Measurements from ENCODE around the gene UIMC1. TPM values are rescaled to one million over a fixed set of nuclear protein-coding genes. Genes with fewer than 3 reads are reported as not detected.

Gene UIMC1
- total and polyA plus RNA-seq, 2 of the 4 experiments (the other 2 are of a cell fraction), result 19.5 to 27.6 TPM

- Histone ChIP-seq H3K23ac (ENCODE audit: low read depth, low read length) (no peak overlapping the region), H2AFZ (replicated peaks; ENCODE audit: low read length, poor library complexity) (no peak overlapping the region), H3K4ac (ENCODE audit: low read depth, low read length) (no peak overlapping the region), H2AK5ac (ENCODE audit: low read depth, low read length) (no peak overlapping the region), H2BK20ac (ENCODE audit: low read depth, low read length) (no peak overlapping the region), H3K56ac (ENCODE audit: extremely low read depth, insufficient read depth, low read length) (no peak overlapping the region), H4K91ac (ENCODE audit: insufficient read depth, low read depth, low read length) (no peak overlapping the region), H2BK15ac (ENCODE audit: low read depth, low read length) (no peak overlapping the region), H3K9me3 (ENCODE audit: control insufficient read depth, insufficient read depth, low read length) (no peaks in the 10 kb centered on the region), H3K4me3 (ENCODE audit: insufficient read depth, low read depth, low read length) (no peak overlapping the region), H3K79me1 (ENCODE audit: low read depth in 1 of 2, low read length in 2 of 2) (no peaks in the 10 kb centered on the region), H4K8ac (ENCODE audit: low read depth in 2 of 2, low read length in 2 of 2) (no peak overlapping the region), H3K36me3 (ENCODE audit: control insufficient read depth, insufficient read depth, low read length) (no peaks in the 10 kb centered on the region), H3K9me1 (ENCODE audit: insufficient read depth, low read length) (no peaks in the 10 kb centered on the region), H3K9ac (ENCODE audit: low read depth, low read length) (no peak overlapping the region), H3K4me1 (ENCODE audit: control insufficient read depth, insufficient read depth, low read length) (no peaks in the 10 kb centered on the region), H2BK5ac (ENCODE audit: low read depth, low read length, poor library complexity, severe bottlenecking) (no peak overlapping the region), H4K5ac (ENCODE audit: low read depth, low read length) (no peak overlapping the region), H4K20me1 (ENCODE audit: insufficient read depth, low read length) (no peaks in the 10 kb centered on the region), H3K27ac (ENCODE audit: insufficient read depth, low read length) (no peak overlapping the region), H3K14ac (replicated peaks; ENCODE audit: low read depth, low read length) (no peak overlapping the region), H3K27me3 (ENCODE audit: control insufficient read depth, insufficient read depth, low read length) (peaks cover 51% of the 10 kb centered on the region), H3K18ac (ENCODE audit: low read depth, low read length) (no peak overlapping the region), H2BK120ac (ENCODE audit: low read depth, low read length) (no peak overlapping the region), H3K4me2 (ENCODE audit: low read depth, low read length) (no peak overlapping the region), H2AK9ac (replicated peaks; ENCODE audit: low read depth, low read length, poor library complexity) (no peak overlapping the region)
- ATAC-seq (ENCODE audit: low read depth), result no peak
- dilution Hi-C loops (cut with HindIII; ENCODE audit: low sequenced_read_pairs, unreplicated experiment), result no loop called here
- intact Hi-C loops (cut with micrococcal nuclease), result no loop called here
- BruUV-seq (replicated peaks), result no TSS peak
- TF ChIP-seq FOS (IDR thresholded peaks at IDR 0.05; ENCODE audit: low read depth, low read length), result no peak
- TF ChIP-seq CHD1 (IDR thresholded peaks at IDR 0.05; ENCODE audit: low read depth, low read length), result no peak
- no peak for TF ChIP-seq POLR2A (IDR thresholded peaks at IDR 0.05; ENCODE audit: low read depth, low read length)
- TF ChIP-seq CTCF (conservative IDR thresholded peaks at IDR 0.05; ENCODE audit: low read depth, low read length), result no peak
- TF ChIP-seq RAD21 (IDR thresholded peaks at IDR 0.05; ENCODE audit: low read length), result no peak
- no peak for TF ChIP-seq BHLHE40 (IDR thresholded peaks at IDR 0.05; ENCODE audit: low read depth, low read length)
- no peak for TF ChIP-seq RCOR1 (IDR thresholded peaks at IDR 0.05; ENCODE audit: insufficient replicate concordance, low read length)
- TF ChIP-seq ELK1 (IDR thresholded peaks at IDR 0.05; ENCODE audit: borderline replicate concordance, low read depth, low read length), result no peak
- no peak for TF ChIP-seq MAFK (IDR thresholded peaks at IDR 0.05; ENCODE audit: low read depth, low read length)
- TF ChIP-seq SMC3 (IDR thresholded peaks at IDR 0.05; ENCODE audit: low read depth, low read length), result no peak
- no peak for TF ChIP-seq MXI1 (IDR thresholded peaks at IDR 0.05; ENCODE audit: borderline replicate concordance, low read depth, low read length)
- TF ChIP-seq USF2 (IDR thresholded peaks at IDR 0.05; ENCODE audit: low read depth, low read length), result no peak
- WGBS, 2 experiments (ENCODE audit: extremely low coverage in 2 of 2, insufficient read length in 1 of 2), result 31% methylated on average over 8 of the region's 16 CpGs; no CpG with 5 or more reads in 1 of the 2 experiments
- in situ Hi-C loops (cut with MboI; ENCODE audit: low sequenced_read_pairs), result no loop called here
- CTCF ChIA-PET, result no interaction called here
- POLR2A ChIA-PET (ENCODE audit: unreplicated experiment), result no interaction called here
- no peak for DNase-seq
These were observed 132.9 kb downstream of the UIMC1 start for GRCh38 chr5:176873541-176874172.

All from IMR-90 (cell line).